NOMO-1 treated with DMSO at 0.1 percent for 48 hours (cell line): Measurements from ENCODE around the gene FOXF2.

Source experiments
- DNase-seq: peaks from one replicate; lab custom pipeline; 2025; ENCODE audit not compliant: unreplicated experiment; lab: John Stamatoyannopoulos, UW

FOXF2 gene

DNA sequence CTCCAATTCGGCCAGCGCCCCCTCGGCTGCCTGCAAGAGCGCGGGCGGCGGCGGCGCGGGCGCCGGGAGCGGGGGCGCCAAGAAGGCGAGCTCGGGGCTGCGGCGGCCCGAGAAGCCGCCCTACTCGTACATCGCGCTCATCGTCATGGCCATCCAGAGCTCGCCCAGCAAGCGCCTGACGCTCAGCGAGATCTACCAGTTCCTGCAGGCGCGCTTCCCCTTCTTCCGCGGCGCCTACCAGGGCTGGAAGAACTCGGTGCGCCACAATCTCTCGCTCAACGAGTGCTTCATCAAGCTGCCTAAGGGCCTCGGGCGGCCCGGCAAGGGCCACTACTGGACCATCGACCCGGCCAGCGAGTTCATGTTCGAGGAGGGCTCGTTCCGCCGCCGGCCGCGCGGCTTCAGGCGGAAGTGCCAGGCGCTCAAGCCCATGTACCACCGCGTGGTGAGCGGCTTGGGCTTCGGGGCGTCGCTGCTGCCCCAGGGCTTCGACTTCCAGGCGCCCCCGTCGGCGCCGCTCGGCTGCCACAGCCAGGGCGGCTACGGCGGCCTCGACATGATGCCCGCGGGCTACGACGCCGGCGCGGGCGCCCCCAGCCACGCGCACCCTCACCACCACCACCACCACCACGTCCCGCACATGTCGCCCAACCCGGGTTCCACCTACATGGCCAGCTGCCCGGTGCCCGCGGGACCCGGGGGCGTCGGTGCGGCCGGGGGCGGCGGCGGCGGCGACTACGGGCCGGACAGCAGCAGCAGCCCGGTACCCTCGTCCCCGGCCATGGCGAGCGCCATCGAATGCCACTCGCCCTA lies 963 bp downstream of the FOXF2 start:
- no peak for DNase-seq

DNA sequence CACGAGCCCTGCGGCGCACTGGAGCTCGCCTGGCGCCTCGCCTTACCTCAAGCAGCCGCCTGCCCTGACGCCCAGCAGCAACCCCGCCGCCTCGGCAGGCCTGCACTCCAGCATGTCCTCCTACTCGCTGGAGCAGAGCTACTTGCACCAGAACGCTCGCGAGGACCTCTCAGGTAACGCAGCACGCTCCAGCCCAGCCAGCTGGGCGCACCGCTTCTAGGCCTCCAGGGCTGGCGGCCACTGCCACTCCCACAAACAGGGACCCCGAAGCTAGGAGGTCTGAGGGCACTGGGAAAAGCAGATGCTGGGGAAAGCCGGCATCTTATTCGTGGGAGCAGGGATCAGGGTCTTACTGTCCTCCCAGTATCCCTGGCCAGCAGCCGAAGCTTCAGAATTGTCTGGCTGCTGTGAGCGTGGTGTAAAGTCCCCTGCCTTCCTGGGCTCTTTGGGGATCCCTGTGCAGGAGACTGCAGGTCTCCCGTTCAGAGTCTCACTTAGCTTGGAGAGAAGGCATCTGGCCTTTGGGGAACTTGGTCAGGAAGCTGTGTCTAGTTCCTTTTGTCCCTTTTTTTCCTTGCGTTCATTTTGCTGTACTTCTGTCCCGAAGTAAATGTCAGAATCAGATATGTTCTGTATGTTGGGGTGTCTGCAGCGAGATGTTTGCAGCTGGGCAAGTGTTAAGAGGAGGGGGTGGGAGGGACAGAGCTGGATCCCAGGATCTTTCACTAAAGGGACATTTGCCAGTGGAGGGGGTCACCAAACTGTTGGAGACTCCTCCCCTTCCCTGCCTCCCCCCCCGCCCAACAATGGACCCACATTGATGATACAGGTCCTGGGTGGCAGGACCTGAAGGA lies 1.8 kb downstream of the FOXF2 start:
- no peak for DNase-seq

DNA sequence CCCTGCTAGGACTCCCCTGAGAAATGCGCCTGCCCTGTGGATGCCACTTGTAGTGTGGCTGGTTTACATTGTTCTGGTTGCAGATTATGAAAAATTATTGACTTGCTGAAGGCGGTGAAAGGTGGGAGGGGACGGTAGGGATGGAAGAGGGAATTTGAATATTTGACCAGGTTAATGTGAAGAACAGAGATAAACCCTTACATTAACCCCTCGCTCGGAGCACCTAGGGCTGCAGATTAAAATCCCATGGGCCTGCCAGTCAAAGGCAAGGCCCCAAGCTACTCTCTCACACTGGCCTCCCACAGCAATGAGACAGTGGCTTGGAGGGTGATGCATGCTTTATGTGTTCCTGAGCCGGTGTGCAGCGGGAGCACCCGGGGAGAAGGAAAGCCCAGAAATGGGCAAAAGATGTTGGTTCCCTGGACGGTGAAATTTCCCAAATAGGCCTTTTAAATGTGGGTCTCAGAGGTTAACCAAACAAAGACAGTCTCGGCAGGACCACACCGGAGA lies 2.5 kb downstream of the FOXF2 start:
- no peak for DNase-seq

DNA sequence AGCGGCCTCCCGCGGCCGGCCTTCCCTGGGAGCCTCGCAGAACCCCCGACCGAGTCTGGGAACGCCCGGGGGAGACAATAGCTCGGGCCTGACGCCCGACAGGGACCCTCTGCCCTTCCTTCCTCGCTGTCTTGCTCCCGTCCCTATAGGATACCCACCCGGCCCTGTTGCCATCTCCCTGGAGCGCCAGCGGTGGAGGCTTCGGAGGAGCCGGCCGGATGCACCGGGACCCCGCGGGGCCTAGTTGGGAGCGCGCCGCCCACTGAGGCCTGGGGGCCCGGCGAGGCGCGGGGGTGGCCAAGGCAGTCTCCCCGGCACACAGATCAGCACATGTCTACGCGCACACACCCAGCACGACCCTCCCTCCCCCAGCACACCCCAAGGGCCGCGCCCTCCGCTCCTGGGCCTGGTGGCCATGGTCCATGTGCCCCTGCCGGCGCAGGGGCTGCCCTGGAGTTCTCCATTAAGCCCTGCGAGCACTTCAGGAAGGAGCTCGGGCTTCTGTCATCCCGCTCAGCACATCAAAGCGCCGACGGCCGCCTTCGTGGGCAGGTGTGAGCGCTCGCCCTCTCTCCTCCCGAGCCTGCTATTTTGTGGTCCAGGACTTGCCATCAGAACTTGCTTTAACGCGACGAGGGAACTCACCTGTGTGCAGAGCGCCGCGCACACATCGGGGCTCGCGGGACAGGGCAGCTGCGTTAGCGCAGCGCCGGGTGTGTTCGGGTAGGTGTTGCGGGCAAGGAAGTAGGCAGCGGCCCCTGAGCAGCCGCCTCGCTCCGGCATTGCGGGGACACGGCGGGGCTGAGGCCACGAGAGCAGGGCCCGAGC lies 3.7 kb downstream of the FOXF2 start:
- DNase-seq, result no peak

DNA sequence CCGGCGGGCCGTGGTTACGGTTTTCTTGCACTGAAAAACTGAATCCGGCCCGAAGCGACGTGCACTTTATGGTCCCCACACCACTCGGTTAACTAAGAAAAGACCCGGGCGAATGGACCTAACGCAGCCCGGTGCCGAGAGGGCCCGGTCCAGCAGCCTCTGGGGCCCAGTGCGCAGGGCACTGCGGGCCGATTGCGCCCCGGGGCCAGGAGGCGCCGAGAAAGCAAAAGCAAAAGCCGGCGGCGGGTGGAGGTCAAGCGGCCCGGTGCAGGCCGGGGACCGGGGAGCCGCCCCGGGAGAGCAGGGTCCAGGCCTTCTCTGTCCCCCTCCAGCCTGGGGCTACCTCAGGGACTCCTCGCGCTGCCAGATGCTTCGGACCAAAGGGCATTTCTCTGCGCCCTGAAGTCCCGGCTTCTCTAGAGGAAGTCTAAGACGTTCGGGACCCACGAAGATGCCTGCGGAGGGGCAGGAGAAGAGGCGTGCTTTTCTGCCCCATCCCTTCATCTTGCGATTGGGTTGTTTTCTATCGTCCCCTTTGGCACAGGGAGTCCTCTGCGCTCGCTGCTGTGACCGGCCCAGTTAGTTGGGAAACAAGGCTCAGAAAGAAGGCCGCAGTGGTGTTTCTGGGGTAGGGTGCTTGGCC lies 4.4 kb downstream of the FOXF2 start:
- DNase-seq, result no peak

DNA sequence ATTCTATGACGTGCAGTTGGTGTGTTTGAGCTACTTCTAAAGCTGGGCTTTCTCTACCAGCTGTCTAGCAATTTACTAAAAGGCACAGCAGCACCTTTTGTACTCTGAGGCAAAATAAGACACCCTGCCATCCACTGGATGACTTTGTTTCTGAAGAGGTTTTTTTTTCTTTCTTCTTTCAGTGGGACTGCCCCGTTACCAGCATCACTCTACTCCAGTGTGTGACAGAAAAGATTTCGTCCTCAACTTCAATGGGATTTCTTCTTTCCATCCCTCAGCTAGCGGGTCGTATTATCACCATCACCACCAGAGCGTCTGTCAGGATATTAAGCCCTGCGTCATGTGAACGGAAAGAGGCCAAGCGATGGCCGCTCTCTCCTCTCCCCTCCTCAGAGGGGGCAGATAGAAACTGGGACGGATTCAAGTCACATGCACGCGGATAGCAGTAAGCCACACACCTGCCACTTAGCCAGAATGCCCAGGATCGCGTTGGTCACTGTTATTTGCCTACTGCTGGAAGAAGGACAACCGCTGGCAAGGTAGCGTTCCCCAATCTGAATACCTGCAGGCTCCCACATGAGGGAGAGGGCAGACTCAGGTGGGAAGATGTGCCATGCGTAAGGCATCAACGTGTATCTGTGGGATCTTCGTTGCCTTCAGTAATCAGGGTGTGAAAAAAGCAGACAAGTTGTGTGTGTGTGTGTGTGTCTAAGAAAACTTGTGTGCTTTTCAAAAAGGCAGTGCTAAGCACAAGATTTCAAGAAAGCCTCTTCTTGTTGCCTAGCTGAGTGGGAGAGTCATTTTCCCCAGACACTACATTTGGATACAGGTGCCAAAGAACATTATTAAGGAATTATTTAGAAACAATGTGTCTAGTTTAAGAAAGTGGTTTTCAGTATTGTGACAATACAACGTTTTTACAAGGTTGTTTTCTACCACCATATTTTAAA lies 5.4 kb downstream of the FOXF2 start:
- no peak for DNase-seq

DNA sequence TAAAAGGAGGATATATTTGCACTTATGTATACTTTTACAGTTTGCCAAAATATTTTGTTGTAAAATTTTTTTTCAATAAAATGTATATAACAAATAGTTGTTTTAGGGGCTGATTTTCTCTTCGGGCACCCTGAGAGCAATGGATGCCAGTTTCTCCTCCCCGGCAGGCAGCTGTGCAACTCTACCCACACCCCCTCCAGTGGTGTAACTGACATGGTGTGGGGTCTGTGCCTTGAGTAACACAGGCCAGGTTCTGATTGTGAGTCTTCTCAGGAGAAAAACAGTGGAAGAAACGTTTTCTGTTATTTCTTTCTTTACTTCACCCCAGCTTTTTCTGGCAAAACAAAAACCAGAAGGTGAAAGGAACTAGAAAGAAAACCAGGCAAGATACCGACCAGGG lies 6.1 kb downstream of the FOXF2 start:
- DNase-seq, result no peak

DNA sequence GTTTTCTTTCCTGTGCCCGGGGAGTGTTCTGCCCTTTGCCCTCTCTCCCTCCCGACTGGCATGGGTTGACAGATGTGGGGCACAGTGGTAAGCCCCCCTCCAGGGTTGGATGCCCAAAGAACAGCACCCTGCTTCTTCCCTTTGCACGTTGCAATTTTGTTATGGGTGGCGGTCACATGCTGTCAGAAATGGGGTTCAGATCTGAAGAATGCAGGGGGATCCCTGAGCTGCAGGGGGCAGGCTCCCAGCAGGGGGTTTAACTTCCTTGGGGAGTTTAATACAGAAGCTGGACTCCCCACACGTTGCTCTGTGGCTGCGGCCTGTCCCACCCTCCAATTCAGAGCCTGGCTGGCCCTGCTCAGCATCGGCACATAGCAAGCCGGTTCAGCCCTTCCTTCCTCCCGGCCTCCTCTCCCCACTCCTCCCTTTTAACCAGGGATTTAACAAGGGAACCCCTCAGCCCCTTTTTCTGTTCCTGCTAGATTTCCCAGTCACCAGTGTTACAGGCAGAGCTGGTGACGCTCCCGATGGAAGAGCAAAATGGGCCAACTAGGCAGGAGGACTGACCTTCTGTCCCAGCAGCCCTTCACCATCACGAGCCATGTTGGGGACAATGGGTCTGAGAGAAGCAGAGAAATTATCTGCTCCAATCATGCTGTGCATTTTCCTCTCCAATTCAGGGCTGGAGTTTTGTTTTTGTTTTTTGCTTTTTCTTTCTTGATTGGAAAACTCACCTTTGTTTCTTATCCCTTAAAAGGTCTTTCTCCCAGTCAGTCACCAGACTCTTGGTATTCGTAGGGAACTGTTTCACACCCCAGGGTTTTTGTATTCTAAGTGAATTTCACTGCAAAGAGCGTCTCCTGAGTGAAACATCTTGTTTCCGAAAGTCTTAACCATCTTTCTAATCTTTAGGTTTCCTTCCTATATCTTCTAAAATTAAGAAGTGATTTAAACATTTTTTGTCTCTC lies 6.8 kb downstream of the FOXF2 start:
- no peak for DNase-seq

DNA sequence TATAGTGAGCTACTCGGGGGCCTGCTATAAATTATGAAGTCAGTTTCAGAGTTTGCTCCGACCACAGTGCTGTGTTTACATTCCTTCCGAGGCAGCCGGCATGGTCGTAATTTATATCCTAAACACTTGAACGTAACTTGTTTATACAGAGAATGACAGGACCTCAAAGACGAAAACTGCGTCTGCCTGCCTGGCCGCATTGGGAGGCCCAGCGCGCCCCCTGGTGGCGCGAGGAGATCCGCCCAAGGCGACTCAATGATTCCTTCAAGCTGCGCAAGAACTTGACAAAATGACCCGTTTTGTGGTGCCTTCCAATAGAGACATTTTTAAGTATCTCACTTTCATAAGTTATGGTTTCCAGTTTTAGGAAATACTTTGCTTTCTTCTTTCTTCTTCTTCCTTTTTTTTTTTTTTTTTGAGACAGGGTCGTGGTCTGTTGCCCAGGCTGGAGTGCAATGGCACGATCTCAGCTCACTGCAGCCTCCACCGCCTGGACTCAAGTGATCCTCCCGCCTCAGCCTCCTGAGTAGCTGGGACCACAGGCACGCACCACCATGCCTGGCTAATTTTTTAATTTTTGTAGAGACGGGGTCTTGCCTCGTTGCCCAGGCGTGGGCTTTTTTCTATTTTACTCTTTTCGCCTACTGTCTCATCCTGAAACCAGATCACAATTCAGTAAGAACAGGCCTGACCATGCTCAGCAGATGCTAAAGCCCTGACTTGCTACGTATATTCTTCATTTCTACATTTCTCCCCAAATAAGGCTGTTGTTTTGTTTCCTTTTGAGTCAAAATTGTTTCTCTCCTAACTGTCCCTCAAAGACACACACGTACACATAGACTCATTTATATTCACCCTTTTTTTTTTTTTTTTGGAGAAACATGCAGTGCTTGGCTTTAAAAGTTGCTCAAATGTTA lies 7.8 kb downstream of the FOXF2 start:
- peak; percentile 46 for DNase-seq

DNA sequence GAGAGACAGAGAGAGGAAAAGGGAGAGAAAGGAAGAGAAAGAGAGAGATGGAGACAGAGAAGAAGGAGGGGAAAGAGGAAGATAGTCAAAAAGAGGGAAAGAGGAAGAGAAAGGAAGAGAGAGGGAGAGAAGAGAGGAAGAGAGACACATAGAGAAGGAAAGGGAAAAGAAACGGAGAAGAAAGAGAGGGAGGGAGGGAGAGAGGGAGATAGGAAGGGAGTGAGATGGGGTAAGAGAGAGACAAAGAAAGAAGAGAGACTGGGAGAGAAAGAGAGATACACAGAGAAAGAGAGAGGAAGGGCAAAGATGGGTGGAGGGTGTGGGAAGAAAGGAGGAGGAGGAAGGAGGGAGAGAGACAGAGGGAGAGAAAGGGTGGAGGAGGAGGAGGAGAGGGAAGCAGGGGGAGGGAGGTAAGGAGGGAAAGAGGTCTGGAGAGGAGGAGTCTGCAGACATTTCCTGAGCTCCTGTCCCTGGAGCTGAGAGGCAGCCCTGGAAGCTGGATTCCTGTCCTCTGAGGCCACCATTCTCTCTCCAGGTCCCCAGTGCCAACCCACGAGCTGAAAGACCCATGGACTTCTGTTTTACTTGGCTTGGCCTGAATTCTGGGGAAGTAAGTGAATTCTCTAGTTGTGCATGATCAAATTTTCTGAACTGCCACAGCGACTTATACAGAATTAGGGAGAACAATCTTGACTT lies 9.9 kb downstream of the FOXF2 start:
- no peak for DNase-seq

DNA sequence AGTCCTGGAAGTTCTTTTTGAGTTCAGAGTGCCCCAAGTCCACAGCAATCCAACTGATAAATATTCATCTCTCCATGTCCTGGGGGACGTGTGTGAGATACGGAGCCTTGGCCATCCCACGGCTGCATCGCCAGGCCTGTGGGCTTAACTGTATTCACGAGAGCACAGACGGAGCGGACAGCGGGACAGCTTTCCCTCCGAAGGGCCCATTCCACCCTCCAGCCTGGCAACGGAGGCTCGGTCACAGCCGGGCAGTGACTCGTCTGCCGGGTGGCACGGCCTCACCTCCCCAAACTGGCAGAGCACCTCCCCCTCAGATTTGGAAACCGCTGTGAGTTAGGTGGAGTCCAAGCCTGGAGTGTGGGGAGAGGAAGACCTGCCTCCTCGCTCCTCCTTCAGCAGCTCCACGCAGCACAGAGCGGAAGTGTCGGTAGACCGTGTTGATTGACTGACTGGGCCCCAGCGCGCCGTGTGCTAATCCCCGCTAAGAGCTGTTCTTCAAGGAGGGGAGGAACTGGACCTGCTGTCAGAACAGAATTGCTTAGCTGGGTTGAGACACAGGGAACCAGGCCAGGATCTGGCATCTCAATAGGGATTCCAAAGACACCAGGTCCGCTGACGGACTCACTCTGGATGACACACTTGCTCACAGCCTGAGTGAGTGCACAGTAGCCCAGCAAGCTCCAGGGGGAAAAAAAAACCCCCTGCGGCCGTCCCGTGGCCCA lies 10.9 kb downstream of the FOXF2 start:
- no peak for DNase-seq

DNA sequence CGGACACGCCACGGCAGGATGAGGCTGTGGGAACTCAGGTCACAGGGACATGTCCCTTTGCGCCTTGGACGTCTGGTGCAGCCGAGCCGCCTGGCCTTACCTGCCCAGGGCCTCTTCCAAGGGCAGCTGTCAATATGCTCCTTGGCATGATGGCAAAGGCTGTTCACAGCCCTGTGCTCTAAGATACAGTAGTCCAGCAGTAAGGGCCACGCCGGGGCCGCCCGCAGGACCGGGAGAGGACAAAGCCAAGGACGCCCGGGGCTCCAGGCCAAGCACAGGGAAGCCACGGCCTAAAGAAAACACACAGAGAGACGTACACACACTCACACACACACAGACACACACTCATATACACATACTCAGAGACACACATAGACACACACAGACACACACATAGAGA lies 13.0 kb downstream of the FOXF2 start:
- DNase-seq, result no peak

DNA sequence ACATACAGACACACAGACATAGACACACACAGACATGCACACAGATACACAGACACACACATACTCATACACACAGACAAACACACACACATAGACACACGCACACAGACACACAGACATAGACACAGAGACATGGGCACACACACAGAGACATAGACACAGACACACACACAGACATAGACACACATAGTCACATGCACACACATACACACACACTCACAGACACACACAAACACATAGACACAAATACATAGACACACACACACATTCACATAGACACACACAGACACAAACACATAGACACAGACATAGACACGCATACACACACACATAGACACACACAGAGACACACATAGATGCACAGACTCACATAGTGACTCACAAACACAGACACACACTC lies 13.5 kb downstream of the FOXF2 start:
- no peak for DNase-seq

DNA sequence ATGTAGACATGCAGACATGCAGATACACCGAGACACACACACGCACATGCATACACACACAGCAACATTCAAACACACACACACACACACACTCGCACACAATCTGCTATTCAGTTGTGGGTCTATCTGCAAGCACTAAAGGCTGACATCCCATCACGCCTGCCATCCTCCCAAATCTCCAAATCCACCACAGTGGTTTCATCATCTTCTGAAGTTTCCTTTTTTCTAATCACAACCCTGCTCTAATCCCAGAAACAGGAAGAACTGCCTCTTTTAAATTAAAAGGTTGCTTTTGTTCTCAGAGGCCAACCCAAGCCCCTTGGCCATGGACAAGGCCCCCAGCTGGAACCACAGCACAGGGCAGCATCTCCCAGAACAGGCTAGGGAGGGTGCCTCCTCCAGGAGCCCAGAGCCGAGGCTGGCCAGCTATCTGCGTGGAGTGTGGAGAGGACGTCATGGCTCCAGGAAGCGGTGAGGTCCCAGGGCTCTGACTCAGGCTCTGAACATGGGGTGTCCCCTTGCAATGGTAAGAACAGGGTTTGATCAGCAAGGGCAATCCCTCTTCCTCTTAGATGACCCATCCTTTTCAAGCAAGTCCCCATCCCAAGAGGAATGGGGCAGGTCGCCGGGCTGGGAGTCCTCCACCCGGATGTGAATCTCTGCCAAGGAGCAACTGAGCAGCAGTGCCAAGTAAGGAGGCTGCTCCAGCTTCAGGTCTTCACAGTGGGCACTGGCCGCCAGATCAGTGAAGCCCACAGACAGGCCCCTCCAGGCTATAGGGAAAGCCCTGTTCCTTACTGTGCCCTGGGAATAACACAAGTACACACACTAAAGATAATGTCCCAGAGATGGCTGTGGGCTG lies 14.7 kb downstream of the FOXF2 start:
- no peak for DNase-seq

DNA sequence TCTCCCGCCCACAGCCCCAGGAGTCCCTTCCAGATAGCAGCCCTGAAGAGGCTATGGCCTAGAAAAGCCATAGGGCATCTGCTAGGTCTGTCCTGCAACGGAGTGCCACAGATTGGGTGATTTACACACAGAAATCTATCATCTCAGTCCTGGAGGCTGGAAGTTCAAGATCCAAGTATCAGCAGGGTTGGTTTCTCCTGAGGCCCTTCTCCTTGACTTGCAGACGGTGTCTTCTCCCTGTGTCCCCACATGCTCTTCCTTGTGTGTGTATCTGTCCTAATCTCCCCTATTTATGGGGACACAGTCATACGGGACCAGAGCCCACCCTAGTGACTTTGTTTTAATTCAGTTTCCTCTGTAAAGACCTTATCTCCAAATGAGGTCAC lies 15.3 kb downstream of the FOXF2 start:
- no peak for DNase-seq
